Urothelium cell line (cell line): ENCODE data around the gene SLC36A2.
"Not testable (repeated sequence)": the region's sequence is repeated elsewhere in the genome, so short reads cannot be mapped to it uniquely, and the experiment has no call there.

ENCODE experiments used
- DNase-seq: peaks from one replicate; pipeline ENCODE4 v3.0.0; 2011; ENCODE audit warnings: low spot score, mixed read lengths
- FAIRE-seq: peaks from 2 replicates; lab custom pipeline; 2011; peaks lifted over from hg19 to GRCh38; lab: Jason Lieb, UNC

Gene SLC36A2

GRCh38 chr5:151347369-151347768, at the start of gene SLC36A2:
TSS of gene SLC36A2 (minus strand) at chr5:151347559. CDS start at chr5:151347460, 99 bp downstream.
- DNase-seq (no peak), FAIRE-seq (no peak)

- FAIRE-seq = no peak
- no peak for DNase-seq
Observed at GRCh38 chr5:151388960-151389359, 41.6 kb upstream of the SLC36A2 start.

- FAIRE-seq = no peak
- no peak for DNase-seq
Observed at GRCh38 chr5:151384106-151384505, 36.7 kb upstream of the SLC36A2 start.

GRCh38 chr5:151383011-151383410, 35.7 kb upstream of the SLC36A2 start:
- FAIRE-seq (peak; percentile 37), DNase-seq (no peak)

- no peak for DNase-seq
Observed at GRCh38 chr5:151382576-151382975, 35.2 kb upstream of the SLC36A2 start.

GRCh38 chr5:151381899-151382298, 34.5 kb upstream of the SLC36A2 start:
- FAIRE-seq (no peak), DNase-seq (no peak)

More at GRCh38 chr5:151382576-151382975, 35.2 kb upstream of the SLC36A2 start:
- FAIRE-seq = no peak

- peak; percentile 52 for FAIRE-seq
- DNase-seq = no peak
Observed at GRCh38 chr5:151378616-151379015, 31.3 kb upstream of the SLC36A2 start.

GRCh38 chr5:151374539-151374938, 27.2 kb upstream of the SLC36A2 start:
- FAIRE-seq (no peak), DNase-seq (no peak)

- not testable (repeated sequence) for FAIRE-seq, DNase-seq
Observed at GRCh38 chr5:151367038-151367437, 19.7 kb upstream of the SLC36A2 start.

GRCh38 chr5:151363673-151364072, 16.3 kb upstream of the SLC36A2 start:
- FAIRE-seq (no peak), DNase-seq (no peak)

- FAIRE-seq = peak; percentile 56
- DNase-seq = no peak
Observed at GRCh38 chr5:151362970-151363369, 15.6 kb upstream of the SLC36A2 start.

GRCh38 chr5:151359391-151359790, 12.0 kb upstream of the SLC36A2 start:
- DNase-seq = no peak
- FAIRE-seq = no peak

- DNase-seq (no peak), FAIRE-seq (no peak)
Observed at GRCh38 chr5:151357792-151358191, 10.4 kb upstream of the SLC36A2 start.

- DNase-seq (no peak), FAIRE-seq (no peak)
Observed at GRCh38 chr5:151357097-151357496, 9.7 kb upstream of the SLC36A2 start.

- no peak for FAIRE-seq
- DNase-seq = no peak
Observed at GRCh38 chr5:151351671-151352070, 4.3 kb upstream of the SLC36A2 start.

GRCh38 chr5:151348789-151349188, 1.4 kb upstream of the SLC36A2 start:
- FAIRE-seq = no peak

GRCh38 chr5:151345808-151346478, 1.4 kb downstream of the SLC36A2 start:
- peak; percentile 20 for DNase-seq
- no peak for FAIRE-seq

More at GRCh38 chr5:151348789-151349188, 1.4 kb upstream of the SLC36A2 start:
- no peak for DNase-seq

GRCh38 chr5:151345187-151345807, 2.1 kb downstream of the SLC36A2 start:
- no peak for FAIRE-seq
- no peak for DNase-seq

- DNase-seq (no peak), FAIRE-seq (no peak)
Observed at GRCh38 chr5:151344088-151344487, 3.3 kb downstream of the SLC36A2 start.

GRCh38 chr5:151340004-151340403, 7.4 kb downstream of the SLC36A2 start:
- no peak for FAIRE-seq
- DNase-seq = no peak

- DNase-seq (no peak), FAIRE-seq (no peak)
Observed at GRCh38 chr5:151338734-151339133, 8.6 kb downstream of the SLC36A2 start.

GRCh38 chr5:151332857-151333256, 14.5 kb downstream of the SLC36A2 start:
- no peak for FAIRE-seq

More at GRCh38 chr5:151332857-151333256, 14.5 kb downstream of the SLC36A2 start:
- DNase-seq = no peak
